Measurements from ENCODE around the gene CNTN5.

DNA sequence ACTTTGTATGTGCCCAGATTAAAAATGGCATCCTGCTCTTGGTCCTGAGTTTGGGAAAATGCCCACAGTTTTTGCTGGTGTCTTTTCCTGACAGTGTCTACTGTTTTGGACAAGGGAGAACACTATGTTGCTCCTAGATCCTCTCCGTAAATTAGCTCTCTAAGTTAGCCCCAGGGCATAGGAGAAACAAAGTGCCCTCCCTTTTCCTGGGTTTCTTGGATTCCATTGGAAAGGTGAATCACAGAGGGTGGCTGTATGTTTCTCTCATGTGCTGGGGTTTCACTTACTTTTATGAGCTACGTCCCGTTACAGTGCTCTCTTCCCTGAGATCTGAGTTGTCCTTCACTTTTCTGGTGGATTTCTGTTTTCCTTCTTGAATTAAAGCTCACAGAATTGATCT is 782.8 kb downstream of the CNTN5 start:
- TF ChIP-seq, protein P1, sequence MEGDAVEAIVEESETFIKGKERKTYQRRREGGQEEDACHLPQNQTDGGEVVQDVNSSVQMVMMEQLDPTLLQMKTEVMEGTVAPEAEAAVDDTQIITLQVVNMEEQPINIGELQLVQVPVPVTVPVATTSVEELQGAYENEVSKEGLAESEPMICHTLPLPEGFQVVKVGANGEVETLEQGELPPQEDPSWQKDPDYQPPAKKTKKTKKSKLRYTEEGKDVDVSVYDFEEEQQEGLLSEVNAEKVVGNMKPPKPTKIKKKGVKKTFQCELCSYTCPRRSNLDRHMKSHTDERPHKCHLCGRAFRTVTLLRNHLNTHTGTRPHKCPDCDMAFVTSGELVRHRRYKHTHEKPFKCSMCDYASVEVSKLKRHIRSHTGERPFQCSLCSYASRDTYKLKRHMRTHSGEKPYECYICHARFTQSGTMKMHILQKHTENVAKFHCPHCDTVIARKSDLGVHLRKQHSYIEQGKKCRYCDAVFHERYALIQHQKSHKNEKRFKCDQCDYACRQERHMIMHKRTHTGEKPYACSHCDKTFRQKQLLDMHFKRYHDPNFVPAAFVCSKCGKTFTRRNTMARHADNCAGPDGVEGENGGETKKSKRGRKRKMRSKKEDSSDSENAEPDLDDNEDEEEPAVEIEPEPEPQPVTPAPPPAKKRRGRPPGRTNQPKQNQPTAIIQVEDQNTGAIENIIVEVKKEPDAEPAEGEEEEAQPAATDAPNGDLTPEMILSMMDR (IDR thresholded peaks at IDR 0.05): no peak
- no peak for TF ChIP-seq POLR2A (IDR thresholded peaks at IDR 0.05)

Measured in esophagus squamous epithelium (tissue), 4 donors.